ENCODE results near the gene DNTT.

The DNTT gene

GRCh38 chr10:96281444-96282029 lies 22.7 kb upstream of the DNTT start:
- Histone ChIP-seq H3K9ac (ENCODE audit: insufficient read length) (no peak overlapping the region), H3K27ac (no peak overlapping the region), H3K9me3 (ENCODE audit: low read depth, low read length) (no peaks in the 10 kb centered on the region), H3K4me3 (no peak overlapping the region), H3K36me3 (ENCODE audit: insufficient read depth, low read length) (no peaks in the 10 kb centered on the region)
- TF ChIP-seq EZH2 (IDR thresholded peaks at IDR 0.05) (no peak), FOXP2 (optimal IDR thresholded peaks at IDR 0.05; ENCODE audit: control extremely low read depth, extremely low read length, insufficient read depth) (no peak), POLR2AphosphoS5 (IDR thresholded peaks at IDR 0.05; ENCODE audit: borderline replicate concordance, low read depth, low read length) (no peak)
- no peak for DNase-seq (ENCODE audit: low read depth, low spot score)

GRCh38 chr10:96283351-96283750 lies 20.9 kb upstream of the DNTT start:
- no peaks in the 10 kb centered on the region for H3K36me3 ChIP-seq (ENCODE audit: insufficient read depth, low read length)
- no peak overlapping the region for H3K27ac ChIP-seq
- TF ChIP-seq EZH2 (IDR thresholded peaks at IDR 0.05) (no peak), POLR2AphosphoS5 (IDR thresholded peaks at IDR 0.05; ENCODE audit: borderline replicate concordance, low read depth, low read length) (no peak), FOXP2 (optimal IDR thresholded peaks at IDR 0.05; ENCODE audit: control extremely low read depth, extremely low read length, insufficient read depth) (no peak)
- H3K9ac ChIP-seq (ENCODE audit: insufficient read length) = no peak overlapping the region
- no peaks in the 10 kb centered on the region for H3K9me3 ChIP-seq (ENCODE audit: low read depth, low read length)
- DNase-seq (ENCODE audit: low read depth, low spot score) = no peak
- no peak overlapping the region for H3K4me3 ChIP-seq

GRCh38 chr10:96283756-96284155 lies 20.5 kb upstream of the DNTT start:
- Histone ChIP-seq H3K4me3 (no peak overlapping the region), H3K9ac (ENCODE audit: insufficient read length) (no peak overlapping the region), H3K36me3 (ENCODE audit: insufficient read depth, low read length) (no peaks in the 10 kb centered on the region), H3K27ac (no peak overlapping the region), H3K9me3 (ENCODE audit: low read depth, low read length) (no peaks in the 10 kb centered on the region)
- TF ChIP-seq FOXP2 (optimal IDR thresholded peaks at IDR 0.05; ENCODE audit: control extremely low read depth, extremely low read length, insufficient read depth) (no peak), EZH2 (IDR thresholded peaks at IDR 0.05) (no peak), POLR2AphosphoS5 (IDR thresholded peaks at IDR 0.05; ENCODE audit: borderline replicate concordance, low read depth, low read length) (no peak)
- no peak for DNase-seq (ENCODE audit: low read depth, low spot score)

GRCh38 chr10:96285331-96285752 lies 18.9 kb upstream of the DNTT start:
- H3K27ac ChIP-seq = no peak overlapping the region
- no peak for DNase-seq (ENCODE audit: low read depth, low spot score)
- H3K9me3 ChIP-seq (ENCODE audit: low read depth, low read length) = no peaks in the 10 kb centered on the region
- no peak for TF ChIP-seq FOXP2 (optimal IDR thresholded peaks at IDR 0.05; ENCODE audit: control extremely low read depth, extremely low read length, insufficient read depth)
- TF ChIP-seq POLR2AphosphoS5 (IDR thresholded peaks at IDR 0.05; ENCODE audit: borderline replicate concordance, low read depth, low read length) = no peak
- no peak for TF ChIP-seq EZH2 (IDR thresholded peaks at IDR 0.05)
- H3K4me3 ChIP-seq = no peak overlapping the region
- H3K36me3 ChIP-seq (ENCODE audit: insufficient read depth, low read length) = no peaks in the 10 kb centered on the region
- H3K9ac ChIP-seq (ENCODE audit: insufficient read length) = no peak overlapping the region

GRCh38 chr10:96287392-96288105 lies 16.7 kb upstream of the DNTT start:
- no peak for DNase-seq (ENCODE audit: low read depth, low spot score)
- Histone ChIP-seq H3K27ac (no peak overlapping the region), H3K9me3 (ENCODE audit: low read depth, low read length) (no peaks in the 10 kb centered on the region), H3K36me3 (ENCODE audit: insufficient read depth, low read length) (no peaks in the 10 kb centered on the region), H3K4me3 (no peak overlapping the region), H3K9ac (ENCODE audit: insufficient read length) (no peak overlapping the region)
- TF ChIP-seq EZH2 (IDR thresholded peaks at IDR 0.05) (no peak), FOXP2 (optimal IDR thresholded peaks at IDR 0.05; ENCODE audit: control extremely low read depth, extremely low read length, insufficient read depth) (no peak), POLR2AphosphoS5 (IDR thresholded peaks at IDR 0.05; ENCODE audit: borderline replicate concordance, low read depth, low read length) (no peak)

- Histone ChIP-seq H3K27ac (no peak overlapping the region), H3K36me3 (ENCODE audit: insufficient read depth, low read length) (no peaks in the 10 kb centered on the region), H3K4me3 (no peak overlapping the region), H3K9ac (ENCODE audit: insufficient read length) (no peak overlapping the region), H3K9me3 (ENCODE audit: low read depth, low read length) (no peaks in the 10 kb centered on the region)
- TF ChIP-seq POLR2AphosphoS5 (IDR thresholded peaks at IDR 0.05; ENCODE audit: borderline replicate concordance, low read depth, low read length) (no peak), EZH2 (IDR thresholded peaks at IDR 0.05) (no peak)
- DNase-seq (ENCODE audit: low read depth, low spot score) = no peak
Measured at GRCh38 chr10:96288151-96288621, 16.0 kb upstream of the DNTT start.

- no peaks in the 10 kb centered on the region for H3K9me3 ChIP-seq (ENCODE audit: low read depth, low read length)
- no peak for TF ChIP-seq EZH2 (IDR thresholded peaks at IDR 0.05)
- TF ChIP-seq FOXP2 (optimal IDR thresholded peaks at IDR 0.05; ENCODE audit: control extremely low read depth, extremely low read length, insufficient read depth) = no peak
- TF ChIP-seq POLR2AphosphoS5 (IDR thresholded peaks at IDR 0.05; ENCODE audit: borderline replicate concordance, low read depth, low read length) = no peak
- no peak overlapping the region for H3K4me3 ChIP-seq
- H3K27ac ChIP-seq = no peak overlapping the region
- no peaks in the 10 kb centered on the region for H3K36me3 ChIP-seq (ENCODE audit: insufficient read depth, low read length)
- H3K9ac ChIP-seq (ENCODE audit: insufficient read length) = no peak overlapping the region
- DNase-seq (ENCODE audit: low read depth, low spot score) = no peak
Measured at GRCh38 chr10:96289218-96289910, 14.9 kb upstream of the DNTT start.

- no peak for DNase-seq (ENCODE audit: low read depth, low spot score)
- Histone ChIP-seq H3K27ac (no peak overlapping the region), H3K9ac (ENCODE audit: insufficient read length) (no peak overlapping the region), H3K9me3 (ENCODE audit: low read depth, low read length) (no peaks in the 10 kb centered on the region), H3K36me3 (ENCODE audit: insufficient read depth, low read length) (no peaks in the 10 kb centered on the region), H3K4me3 (no peak overlapping the region)
- TF ChIP-seq FOXP2 (optimal IDR thresholded peaks at IDR 0.05; ENCODE audit: control extremely low read depth, extremely low read length, insufficient read depth) (no peak), EZH2 (IDR thresholded peaks at IDR 0.05) (no peak), POLR2AphosphoS5 (IDR thresholded peaks at IDR 0.05; ENCODE audit: borderline replicate concordance, low read depth, low read length) (no peak)
Measured at GRCh38 chr10:96290368-96291133, 13.7 kb upstream of the DNTT start.

Data from SK-N-MC (cell line).